Measurements from ENCODE around the gene TRAF3IP1. TPM values are rescaled to one million over a fixed set of nuclear protein-coding genes. Genes with fewer than 3 reads are reported as not detected.

The TRAF3IP1 gene
- total and polyA plus RNA-seq, 2 of the 13 experiments (the other 11 are each of a cell fraction or from before 2014, with no cell fraction given) = 4.1 to 12.9 TPM

GRCh38 chr2:238450440-238450861, 130.1 kb downstream of the TRAF3IP1 start (continued):
- TF ChIP-seq ZHX1 (CRISPR knock-in tag; IDR thresholded peaks at IDR 0.05; ENCODE audit: low read depth) (no peak), PRPF4 (IDR thresholded peaks at IDR 0.05; ENCODE audit: low read depth, low read length, poor library complexity, severe bottlenecking) (no peak), ZNF558 (CRISPR knock-in tag; IDR thresholded peaks at IDR 0.05; ENCODE audit: borderline replicate concordance) (no peak), POLR2A (IDR thresholded peaks at IDR 0.05; ENCODE audit: insufficient read depth in 1 of 2, low read depth in 2 of 2, low read length in 2 of 2) (no peak), ZNF670 (CRISPR knock-in tag; IDR thresholded peaks at IDR 0.05; ENCODE audit: borderline replicate concordance) (no peak), ZNF557 (CRISPR knock-in tag; IDR thresholded peaks at IDR 0.05) (no peak), IKZF1 (IDR thresholded peaks at IDR 0.05) (no peak), SKIL (CRISPR knock-in tag; IDR thresholded peaks at IDR 0.05; ENCODE audit: borderline replicate concordance) (no peak), PITX1 (CRISPR knock-in tag; IDR thresholded peaks at IDR 0.05) (no peak), GZF1 (CRISPR knock-in tag; IDR thresholded peaks at IDR 0.05) (no peak), TP53 (CRISPR knock-in tag; conservative IDR thresholded peaks at IDR 0.05) (no peak), ZNF576 (CRISPR knock-in tag; IDR thresholded peaks at IDR 0.05) (no peak), ARID2 (CRISPR knock-in tag; IDR thresholded peaks at IDR 0.05; ENCODE audit: borderline replicate concordance) (0 out of 2 replicates have a peak, but pooled peaks have one; percentile 76), ZNF891 (CRISPR knock-in tag; IDR thresholded peaks at IDR 0.05) (0 out of 2 replicates have a peak, but pooled peaks have one; percentile 7), ZBTB46 (CRISPR knock-in tag; IDR thresholded peaks at IDR 0.05; ENCODE audit: borderline replicate concordance) (no peak), ZNF501 (CRISPR knock-in tag; IDR thresholded peaks at IDR 0.05) (peak; percentile 91), ZNF160 (CRISPR knock-in tag; IDR thresholded peaks at IDR 0.05) (no peak), MYC (CRISPR knock-in tag; IDR thresholded peaks at IDR 0.05; ENCODE audit: borderline replicate concordance) (no peak), TMF1 (CRISPR knock-in tag; IDR thresholded peaks at IDR 0.05; ENCODE audit: low read depth) (peak; percentile 74; the same call in 1 of the 2 replicates), HMG20B (CRISPR knock-in tag; conservative IDR thresholded peaks at IDR 0.05) (no peak), ZXDC (CRISPR knock-in tag; IDR thresholded peaks at IDR 0.05) (no peak)
